Neural crest cell (in vitro differentiated cells): ENCODE data around the gene CFP. TPM values are rescaled to one million over a fixed set of nuclear protein-coding genes. Genes with fewer than 3 reads are reported as not detected.

ENCODE experiments used
- DNase-seq: peaks from one replicate; pipeline ENCODE4 v3.0.0; 2021; ENCODE audit warnings: low read depth, mixed read lengths, low spot score
- H3K27ac Mint-ChIP-seq: one replicate; pipeline ENCODE4 v1.8.0; 2021; ENCODE audit warnings: mild to moderate bottlenecking, mixed read lengths; ENCODE audit not compliant: unreplicated experiment
- H3K27me3 Mint-ChIP-seq: 2 replicates; pipeline ENCODE4 v1.8.0; 2021; ENCODE audit warnings: low read depth, mild to moderate bottlenecking, mixed read lengths
- H3K36me3 Mint-ChIP-seq: 2 replicates; pipeline ENCODE4 v1.8.0; 2021; ENCODE audit warnings: low read depth, mild to moderate bottlenecking, mixed read lengths
- H3K4me1 Mint-ChIP-seq: 2 replicates; pipeline ENCODE4 v1.8.0; 2021; ENCODE audit warnings: mixed read lengths
- H3K4me3 Mint-ChIP-seq: one replicate; pipeline ENCODE4 v1.8.0; 2021; ENCODE audit warnings: mild to moderate bottlenecking, mixed read lengths
- H3K9me3 Mint-ChIP-seq: 2 replicates; pipeline ENCODE4 v1.8.0; 2021; ENCODE audit warnings: mixed read lengths
- total RNA-seq: library from RNA; stranded (reverse); gene quantifications from 2 replicates; pipeline ENCODE4 v1.2.1, GENCODE V29; 2021
- TF ChIP-seq, protein P1 (sequence below): fragments of 200-600 bp; sonication (generic); conservative IDR thresholded peaks from 2 replicates; pipeline ENCODE4 v1.5.0; 2021; ENCODE audit warnings: antibody characterized with exemption, mild to moderate bottlenecking

CFP gene
- total RNA-seq, 1 donor from 2014 or later = 1.6 TPM

DNA sequence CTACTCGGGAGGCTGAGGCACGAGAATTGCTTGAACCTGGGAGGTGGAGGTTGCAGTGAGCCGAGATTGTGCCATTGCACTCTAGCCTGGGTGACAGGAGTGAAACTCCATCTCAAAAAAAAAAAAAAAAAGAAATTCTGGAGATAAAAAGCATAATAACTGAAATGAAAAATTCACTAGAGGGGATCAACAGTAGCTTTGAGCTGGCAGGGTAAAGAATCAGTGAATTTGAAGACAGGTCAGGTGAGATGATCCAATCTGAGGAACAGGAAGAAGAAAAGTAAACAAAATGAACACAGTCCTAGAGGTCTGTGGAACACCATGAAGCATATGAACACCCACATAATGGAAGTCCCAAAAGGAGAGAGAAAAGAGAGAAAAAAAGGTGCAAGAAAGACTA, 32.5 kb downstream of the CFP start:
- H3K4me3 Mint-ChIP-seq = no peak overlapping the region
- H3K9me3 Mint-ChIP-seq = peaks cover 14% of the 10 kb centered on the region
- no peak overlapping the region for H3K27ac Mint-ChIP-seq
- no peaks in the 10 kb centered on the region for H3K27me3 Mint-ChIP-seq
- H3K36me3 Mint-ChIP-seq = peaks cover 6% of the 10 kb centered on the region
- TF ChIP-seq, protein P1, sequence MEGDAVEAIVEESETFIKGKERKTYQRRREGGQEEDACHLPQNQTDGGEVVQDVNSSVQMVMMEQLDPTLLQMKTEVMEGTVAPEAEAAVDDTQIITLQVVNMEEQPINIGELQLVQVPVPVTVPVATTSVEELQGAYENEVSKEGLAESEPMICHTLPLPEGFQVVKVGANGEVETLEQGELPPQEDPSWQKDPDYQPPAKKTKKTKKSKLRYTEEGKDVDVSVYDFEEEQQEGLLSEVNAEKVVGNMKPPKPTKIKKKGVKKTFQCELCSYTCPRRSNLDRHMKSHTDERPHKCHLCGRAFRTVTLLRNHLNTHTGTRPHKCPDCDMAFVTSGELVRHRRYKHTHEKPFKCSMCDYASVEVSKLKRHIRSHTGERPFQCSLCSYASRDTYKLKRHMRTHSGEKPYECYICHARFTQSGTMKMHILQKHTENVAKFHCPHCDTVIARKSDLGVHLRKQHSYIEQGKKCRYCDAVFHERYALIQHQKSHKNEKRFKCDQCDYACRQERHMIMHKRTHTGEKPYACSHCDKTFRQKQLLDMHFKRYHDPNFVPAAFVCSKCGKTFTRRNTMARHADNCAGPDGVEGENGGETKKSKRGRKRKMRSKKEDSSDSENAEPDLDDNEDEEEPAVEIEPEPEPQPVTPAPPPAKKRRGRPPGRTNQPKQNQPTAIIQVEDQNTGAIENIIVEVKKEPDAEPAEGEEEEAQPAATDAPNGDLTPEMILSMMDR = no peak
- DNase-seq = no peak
- H3K4me1 Mint-ChIP-seq = no peaks in the 10 kb centered on the region

DNA sequence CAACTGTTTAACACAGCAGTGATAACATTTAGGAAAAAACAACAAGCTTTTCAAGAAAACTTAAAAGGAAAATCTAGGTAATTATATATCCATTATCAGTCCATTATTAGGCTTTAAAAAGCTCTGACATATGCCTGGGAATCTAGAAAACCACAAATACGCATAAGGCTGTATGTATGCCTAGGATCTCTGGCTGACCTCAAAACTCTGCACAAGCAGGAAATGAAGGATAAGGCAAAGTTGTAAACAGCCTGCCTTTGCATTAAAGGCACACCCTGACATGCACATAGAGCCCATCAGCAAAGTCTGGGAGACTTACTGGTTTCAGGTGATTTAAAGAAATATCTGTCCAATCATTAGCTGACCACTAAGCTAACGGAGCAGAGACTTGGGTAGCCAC, 33.5 kb downstream of the CFP start:
- Mint-ChIP-seq H3K36me3 (peaks cover 4% of the 10 kb centered on the region), H3K27ac (no peak overlapping the region), H3K9me3 (peaks cover 9% of the 10 kb centered on the region), H3K4me1 (no peaks in the 10 kb centered on the region), H3K27me3 (no peaks in the 10 kb centered on the region), H3K4me3 (no peak overlapping the region)
- DNase-seq = no peak
- TF ChIP-seq, protein P1 = no peak

DNA sequence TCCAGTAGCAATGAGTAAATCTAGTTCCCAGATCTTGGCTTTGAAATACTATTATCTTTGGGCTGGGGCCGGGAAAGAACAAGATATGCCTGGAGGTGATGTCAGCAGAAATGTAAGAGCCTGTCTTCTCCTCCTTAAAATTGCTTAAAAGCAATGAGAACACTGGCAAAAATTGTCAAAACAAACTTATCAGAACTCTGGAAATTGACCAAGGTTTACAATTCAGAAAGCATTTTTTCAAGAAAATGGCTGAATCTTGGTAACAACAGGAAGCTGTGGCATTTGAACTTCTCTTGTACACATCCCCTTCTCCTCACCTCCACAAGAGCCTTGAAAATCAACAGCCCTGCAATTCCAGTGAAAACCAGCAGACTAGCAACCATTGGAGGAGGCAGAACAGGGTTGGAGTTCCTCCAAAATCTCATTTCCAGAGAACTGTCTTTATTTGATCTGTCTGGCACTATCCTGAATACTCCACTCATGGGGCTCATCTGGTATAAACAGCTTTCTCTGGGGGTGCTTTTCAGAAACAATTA, 33.9 kb downstream of the CFP start:
- TF ChIP-seq, protein P1 = no peak

DNA sequence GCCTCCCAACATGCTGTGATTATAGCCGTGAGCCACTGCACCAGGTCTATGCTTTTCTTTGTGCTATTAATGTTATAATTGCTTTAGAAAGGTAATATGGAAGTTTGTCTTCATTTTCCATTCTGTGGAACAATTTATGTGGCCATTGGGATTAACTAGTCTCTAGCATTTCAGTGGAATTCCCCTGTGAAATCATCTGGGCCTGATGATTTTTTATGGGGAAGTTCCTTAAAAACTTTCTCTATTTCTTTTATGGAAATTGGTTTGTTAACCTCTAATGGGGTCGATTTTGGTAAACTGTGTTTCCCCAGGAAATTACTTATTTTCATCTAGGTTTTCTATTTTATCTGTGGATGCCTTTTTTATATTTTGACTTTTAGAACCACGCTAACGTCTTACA, 36.2 kb downstream of the CFP start:
- peaks cover 11% of the 10 kb centered on the region for H3K9me3 Mint-ChIP-seq
- no peak overlapping the region for H3K4me3 Mint-ChIP-seq
- no peak for DNase-seq
- H3K27me3 Mint-ChIP-seq = no peaks in the 10 kb centered on the region
- TF ChIP-seq, protein P1 = no peak
- H3K36me3 Mint-ChIP-seq = peaks cover 4% of the 10 kb centered on the region
- no peaks in the 10 kb centered on the region for H3K4me1 Mint-ChIP-seq
- no peak overlapping the region for H3K27ac Mint-ChIP-seq

More for the DNA sequence above, 33.9 kb downstream of the CFP start:
- H3K4me3 Mint-ChIP-seq = no peak overlapping the region
- H3K4me1 Mint-ChIP-seq = no peaks in the 10 kb centered on the region
- peaks cover 9% of the 10 kb centered on the region for H3K9me3 Mint-ChIP-seq
- peaks cover 4% of the 10 kb centered on the region for H3K36me3 Mint-ChIP-seq
- H3K27me3 Mint-ChIP-seq = no peaks in the 10 kb centered on the region
- H3K27ac Mint-ChIP-seq = no peak overlapping the region
- DNase-seq = no peak

DNA sequence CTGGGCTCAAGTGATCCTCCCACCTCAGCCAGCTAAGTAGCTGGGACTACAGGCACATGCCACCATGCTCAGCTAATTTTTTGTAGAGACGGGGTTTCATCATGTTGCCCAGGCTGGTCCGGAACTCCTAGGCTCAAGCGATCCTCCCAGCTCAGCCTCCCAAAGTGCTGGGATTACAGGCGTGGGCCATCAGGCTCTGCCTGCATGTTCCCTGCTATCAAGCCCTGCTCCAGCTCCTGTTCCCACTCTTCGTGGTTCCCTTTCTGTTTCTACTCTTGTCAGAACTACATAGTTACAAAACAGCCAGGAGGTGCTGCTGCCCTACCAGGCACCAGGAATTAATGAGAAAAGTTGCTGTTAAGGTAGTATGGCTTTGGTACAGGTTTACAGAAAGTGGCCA, 38.7 kb downstream of the CFP start:
- no peak for DNase-seq
- Mint-ChIP-seq H3K27me3 (no peaks in the 10 kb centered on the region), H3K4me1 (no peaks in the 10 kb centered on the region), H3K36me3 (no peaks in the 10 kb centered on the region), H3K9me3 (peaks cover 2% of the 10 kb centered on the region), H3K4me3 (no peak overlapping the region), H3K27ac (no peak overlapping the region)
- TF ChIP-seq, protein P1 = no peak
